Posterior cingulate gyrus (tissue), 11 donors: ENCODE results near the gene FAM163B.

Experiments
- DNase-seq, 10 donors: peaks; one replicate each; pipeline versions ENCODE4 v3.0.0 to v3.0.0-alpha.2; 2020 to 2021; ENCODE audit warnings: mixed read lengths in 3 of 10
- intact Hi-C: fragments of 100-400 bp; cut with DNase I; formaldehyde crosslinking; loops from one replicate; pipeline ENCODE4 v1.15.1; 2023

FAM163B gene

DNA sequence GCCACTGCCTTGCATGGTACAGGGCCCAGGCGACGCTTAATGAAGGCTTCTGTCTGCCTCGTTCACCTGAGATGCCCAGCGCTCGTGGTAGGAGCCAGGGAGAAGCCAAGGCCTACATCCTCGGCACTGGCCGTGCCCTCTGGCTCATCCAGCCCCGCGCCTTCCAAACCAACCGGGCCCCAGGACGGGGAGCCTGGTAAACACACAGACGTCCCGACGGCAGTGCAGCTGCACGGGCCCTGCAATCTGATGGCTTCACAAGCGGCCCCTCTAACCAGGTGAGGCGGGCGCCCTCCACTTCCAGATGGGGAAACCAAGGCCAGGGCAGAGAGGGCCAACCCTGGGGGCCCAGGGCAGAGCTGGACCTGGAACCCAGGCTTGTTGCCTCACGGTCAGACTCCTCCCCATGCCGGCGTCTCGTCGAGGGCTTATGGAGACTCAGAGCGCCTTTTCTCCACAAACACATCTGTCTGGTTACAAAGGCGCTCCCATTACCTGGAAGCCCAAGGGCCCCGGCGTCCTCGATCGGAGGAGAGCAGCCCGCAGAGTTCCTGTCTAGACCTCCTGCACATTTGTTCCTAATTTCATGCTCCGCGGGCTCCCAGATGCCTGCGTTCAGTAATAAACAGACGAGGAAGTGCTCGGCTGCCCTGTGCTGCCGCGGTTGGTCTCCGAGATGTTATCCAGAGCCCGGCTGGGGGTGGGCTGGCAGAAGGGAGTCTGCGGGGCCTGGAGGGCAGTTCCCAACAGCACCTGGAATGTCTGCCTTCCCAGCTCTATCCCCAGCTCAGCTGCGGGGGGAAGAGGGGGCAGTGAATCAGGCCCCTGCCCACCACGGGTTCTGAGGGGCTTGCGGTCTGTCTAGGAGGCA lies 23.5 kb downstream of the FAM163B start:
- DNase-seq, result peak in 1 of 10 donors; percentile 85
- intact Hi-C loops, result no loop called here

DNA sequence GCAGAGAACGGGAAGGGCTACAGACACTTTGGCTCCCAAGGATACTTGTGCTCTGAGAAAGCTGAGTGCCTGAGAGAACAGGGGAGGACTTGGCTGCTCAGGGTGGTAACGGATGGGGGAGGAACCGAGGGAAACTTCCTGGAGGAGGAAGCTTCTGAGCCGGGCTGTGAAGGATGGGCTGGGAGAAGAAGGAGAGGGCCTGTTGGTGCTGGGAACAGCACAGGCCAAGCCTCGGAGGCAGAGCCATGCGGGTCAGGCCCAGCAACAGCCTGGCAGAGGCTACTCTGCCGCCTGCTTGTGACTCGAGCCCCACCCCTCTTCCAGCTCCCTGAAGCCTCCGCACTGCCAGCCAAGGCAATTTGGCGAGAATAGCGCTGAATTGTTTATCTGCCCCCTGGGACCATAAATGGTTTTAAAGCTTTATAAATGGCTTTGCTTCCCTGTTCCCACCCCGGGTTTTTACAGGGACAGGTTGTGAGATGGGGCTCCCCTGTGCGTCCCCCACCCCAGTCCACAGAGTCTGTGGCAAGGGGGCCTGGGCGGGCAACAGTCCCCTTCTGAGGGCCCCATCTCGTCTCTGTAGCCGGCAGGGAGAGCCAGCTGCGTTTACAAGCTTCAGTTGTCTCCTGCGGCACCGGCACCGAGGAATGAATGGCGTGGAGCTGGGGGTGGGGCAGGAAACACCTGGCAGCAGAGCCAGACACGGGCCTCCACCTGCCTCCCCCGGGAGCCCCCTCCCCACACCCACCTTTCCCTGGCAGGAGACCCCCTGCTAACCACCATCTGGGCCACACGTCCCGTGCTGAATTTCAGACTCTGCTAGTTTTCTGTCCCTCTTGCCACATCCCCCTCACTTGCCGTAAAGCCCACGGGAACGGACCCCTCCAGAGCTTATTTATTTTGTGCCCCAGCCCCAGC lies 24.4 kb downstream of the FAM163B start:
- intact Hi-C loops, result no loop called here
- peak in 1 of 10 donors; percentile 81 for DNase-seq

DNA sequence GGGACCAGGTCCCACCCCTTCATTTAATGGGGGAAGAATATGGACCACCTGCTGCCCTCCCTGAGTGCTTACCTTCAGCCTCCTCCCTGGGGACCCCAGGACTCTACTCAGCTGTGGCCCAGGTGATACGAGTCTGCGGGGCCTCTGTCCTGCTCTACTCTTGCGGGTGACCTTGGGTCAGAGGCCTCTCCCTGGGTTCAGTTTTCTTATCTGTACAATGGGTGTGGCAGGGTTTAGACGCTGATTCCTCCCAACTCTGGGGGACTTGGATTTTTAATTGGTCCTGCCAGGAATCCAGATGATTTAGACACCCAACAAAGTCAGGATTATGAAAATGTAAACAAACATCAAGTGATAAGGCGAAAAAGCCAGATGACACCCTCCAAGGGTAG lies 25.0 kb downstream of the FAM163B start:
- intact Hi-C loops, result no loop called here
- DNase-seq, result peak in 1 of 10 donors; percentile 15

DNA sequence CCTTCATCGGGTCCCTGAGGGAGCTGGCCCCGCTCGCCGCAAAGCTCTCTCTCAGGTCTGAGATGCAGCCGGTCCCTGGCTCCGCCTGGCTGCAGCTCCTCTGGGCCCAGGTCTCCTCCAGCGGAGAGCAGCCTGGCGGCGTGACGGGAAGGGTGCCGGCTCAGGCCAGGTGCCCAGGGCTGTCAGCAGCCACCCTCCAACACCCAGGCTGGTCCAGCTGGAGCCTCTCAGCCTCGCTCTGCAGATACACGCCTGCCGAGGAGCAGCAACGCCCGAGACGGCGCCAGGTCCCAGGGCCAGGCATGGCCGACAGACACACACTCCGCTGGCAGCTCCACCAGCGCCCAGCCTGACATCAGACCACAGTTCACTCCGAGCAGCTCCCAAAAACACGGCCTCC lies 25.6 kb downstream of the FAM163B start:
- intact Hi-C loops, result no loop called here
- peak in 1 of 10 donors; percentile 85 for DNase-seq

DNA sequence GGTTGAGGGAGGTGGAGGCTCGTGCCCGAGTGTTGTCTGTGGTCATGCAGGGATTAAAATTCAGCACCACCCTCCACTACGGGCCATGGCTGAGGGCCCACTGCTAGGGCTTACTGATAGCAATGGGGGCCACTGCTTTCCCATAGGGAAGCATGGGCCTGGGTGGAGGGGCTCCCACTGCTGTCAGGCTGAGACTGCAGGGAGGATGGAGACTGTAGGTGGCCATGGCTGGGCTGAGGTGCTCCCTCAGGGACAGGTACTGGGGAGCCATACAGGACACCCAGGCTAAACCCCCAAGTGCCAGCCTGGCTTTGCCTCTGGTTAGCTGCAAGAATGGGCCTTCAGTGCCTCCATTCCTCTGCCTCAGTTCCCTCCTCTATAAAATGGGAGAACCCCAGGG lies 26.1 kb downstream of the FAM163B start:
- DNase-seq, result peak in 1 of 10 donors; percentile 43
- intact Hi-C loops, result no loop called here

DNA sequence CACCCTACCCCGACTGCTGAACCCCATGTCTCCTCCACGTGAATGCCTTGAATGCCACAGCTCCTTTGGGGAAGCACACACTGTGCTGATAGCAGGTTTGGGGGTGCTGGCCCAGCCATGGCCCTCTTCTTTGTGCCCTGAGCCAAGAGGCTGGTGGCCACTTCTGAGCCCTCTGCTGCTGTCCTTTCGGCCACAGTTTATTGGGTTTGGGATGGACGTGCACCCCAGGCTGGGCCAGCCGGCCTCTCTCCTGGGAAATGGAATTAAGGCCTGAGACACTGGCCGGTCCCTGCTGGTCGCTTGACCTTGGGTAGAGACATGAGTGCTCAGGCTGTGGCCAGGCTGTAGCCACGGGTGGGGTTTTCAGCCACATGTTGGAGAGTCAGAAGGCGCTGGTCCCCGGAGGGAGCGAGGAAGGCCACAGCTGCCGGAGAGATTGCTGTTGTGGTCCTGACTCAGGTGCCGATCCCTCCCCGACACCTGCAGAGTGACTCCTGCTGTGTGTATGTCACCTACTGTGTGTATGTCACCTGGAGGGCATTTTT lies 26.6 kb downstream of the FAM163B start:
- peak in 1 of 10 donors; percentile 43 for DNase-seq
- intact Hi-C loops, result no loop called here

DNA sequence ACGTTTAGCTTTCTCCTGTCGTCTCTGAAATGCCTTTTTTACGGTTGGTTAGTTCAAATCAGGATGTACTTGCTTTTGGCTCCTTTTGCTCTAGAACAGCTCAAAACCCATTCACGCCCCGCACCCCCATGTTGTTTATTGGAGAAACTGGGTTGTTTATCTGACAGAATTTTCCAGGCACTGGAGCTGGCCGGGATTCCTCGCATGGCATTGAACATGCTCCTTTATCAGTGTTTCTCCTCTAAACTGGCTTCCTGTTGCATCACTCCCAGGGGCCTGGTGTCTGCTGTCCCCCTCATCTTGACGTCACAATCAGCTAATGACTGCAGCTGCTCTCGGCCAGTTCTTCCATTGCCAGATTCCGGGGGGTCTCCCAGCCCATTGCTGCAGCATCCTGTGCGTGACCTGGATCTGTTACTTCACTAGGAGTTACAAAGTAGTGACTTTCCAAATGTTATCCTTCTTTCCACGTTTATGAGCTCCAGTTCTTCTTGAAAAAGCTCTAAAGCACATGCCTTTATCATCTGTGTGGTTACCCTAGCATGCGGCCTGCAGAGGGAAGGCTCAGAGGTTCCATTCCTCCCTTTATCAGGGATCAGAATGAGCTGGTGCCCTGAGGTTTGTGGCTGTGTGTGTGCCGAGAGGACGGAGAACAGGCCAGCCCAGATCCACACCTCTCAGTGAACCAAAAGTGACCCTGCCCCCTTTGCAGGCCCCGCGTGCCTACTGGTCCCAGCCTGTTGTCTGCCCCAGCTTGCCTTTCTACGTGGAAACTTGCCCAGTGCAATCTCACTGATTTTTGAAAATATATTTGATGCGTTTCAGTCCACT lies 27.5 kb downstream of the FAM163B start:
- intact Hi-C loops, result no loop called here

DNA sequence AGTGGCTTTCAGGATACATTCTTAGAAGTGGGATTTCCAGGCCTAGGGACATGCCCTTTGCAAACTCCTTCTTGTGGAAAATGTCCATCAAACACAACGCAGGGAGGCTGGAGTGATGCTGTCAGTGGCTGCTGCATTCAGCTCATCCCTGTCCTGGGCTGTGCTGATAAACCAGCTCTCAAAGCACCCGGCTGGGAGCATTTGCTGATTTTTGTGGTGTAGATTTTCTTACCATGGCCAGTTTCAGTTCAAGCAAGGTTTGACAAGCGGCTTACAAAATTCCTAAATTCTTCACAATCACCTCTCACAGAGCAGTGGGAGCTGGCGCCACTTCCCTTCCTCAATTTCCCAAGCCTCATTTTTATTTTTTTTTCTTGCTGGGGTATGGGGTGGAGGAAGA lies 28.2 kb downstream of the FAM163B start:
- intact Hi-C loops, result no loop called here
- DNase-seq, result peak in 1 of 10 donors; percentile 37

More for the DNA sequence above, 27.5 kb downstream of the FAM163B start:
- DNase-seq, result peak in 1 of 10 donors; percentile 75

DNA sequence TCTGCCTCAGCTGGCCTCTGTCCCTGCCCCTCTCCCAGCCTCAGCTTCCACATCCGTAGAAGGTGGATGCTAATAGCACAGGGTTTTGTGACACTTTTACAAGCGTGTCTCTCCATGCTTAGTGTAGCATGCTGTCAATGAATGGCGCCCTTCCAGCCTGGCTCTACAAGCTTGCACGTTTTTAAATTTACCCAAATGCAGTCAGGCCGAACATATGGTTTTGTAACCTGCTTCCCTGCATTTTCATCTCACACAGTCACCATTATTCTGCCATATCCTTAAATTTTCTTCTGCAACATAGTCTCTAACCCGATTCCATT lies 28.8 kb downstream of the FAM163B start:
- intact Hi-C loops, result no loop called here
- peak in 3 of 10 donors; percentile 52 to 89 (median 55) for DNase-seq

DNA sequence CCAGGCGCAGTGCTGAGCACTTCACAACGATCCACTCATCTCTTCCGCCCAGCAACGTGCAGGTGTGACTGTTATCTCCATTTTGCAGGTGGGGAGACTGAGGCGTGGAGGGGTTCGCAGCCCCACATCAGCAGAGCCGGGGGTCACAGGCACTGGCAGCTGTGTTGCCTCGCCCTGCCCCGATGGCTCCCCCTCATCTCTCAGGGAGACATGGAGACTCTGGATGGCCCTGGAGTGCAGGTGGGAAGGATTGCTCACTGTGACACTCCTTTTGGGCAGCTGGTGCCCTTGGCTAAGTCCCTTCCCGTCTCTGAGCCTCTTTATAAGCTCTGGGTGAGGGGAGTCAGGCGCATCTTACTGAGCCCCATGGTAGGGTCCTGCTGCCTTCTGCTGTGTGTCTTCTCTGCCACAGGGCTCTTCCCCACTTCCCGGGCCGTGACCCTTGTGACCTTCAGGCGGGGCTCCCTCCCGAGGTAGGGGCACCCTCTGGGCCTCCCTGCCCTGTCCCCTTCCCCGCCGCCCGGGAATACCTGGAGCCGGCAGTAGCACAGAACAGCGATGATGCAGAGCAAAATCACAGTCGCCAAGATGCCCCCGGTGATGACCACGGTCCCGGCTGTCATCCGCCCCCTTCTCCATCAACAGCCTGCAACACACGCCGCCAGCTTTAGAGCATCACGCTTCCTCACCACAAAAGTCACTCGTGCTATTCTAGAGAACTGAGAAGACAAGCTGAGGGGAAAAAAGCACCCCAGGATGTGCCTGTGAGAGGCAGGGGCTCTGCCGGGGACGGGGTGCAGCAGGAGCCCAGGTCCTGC lies 29.4 kb downstream of the FAM163B start:
- peak in 1 of 10 donors; percentile 87 for DNase-seq
- intact Hi-C loops, result no loop called here

DNA sequence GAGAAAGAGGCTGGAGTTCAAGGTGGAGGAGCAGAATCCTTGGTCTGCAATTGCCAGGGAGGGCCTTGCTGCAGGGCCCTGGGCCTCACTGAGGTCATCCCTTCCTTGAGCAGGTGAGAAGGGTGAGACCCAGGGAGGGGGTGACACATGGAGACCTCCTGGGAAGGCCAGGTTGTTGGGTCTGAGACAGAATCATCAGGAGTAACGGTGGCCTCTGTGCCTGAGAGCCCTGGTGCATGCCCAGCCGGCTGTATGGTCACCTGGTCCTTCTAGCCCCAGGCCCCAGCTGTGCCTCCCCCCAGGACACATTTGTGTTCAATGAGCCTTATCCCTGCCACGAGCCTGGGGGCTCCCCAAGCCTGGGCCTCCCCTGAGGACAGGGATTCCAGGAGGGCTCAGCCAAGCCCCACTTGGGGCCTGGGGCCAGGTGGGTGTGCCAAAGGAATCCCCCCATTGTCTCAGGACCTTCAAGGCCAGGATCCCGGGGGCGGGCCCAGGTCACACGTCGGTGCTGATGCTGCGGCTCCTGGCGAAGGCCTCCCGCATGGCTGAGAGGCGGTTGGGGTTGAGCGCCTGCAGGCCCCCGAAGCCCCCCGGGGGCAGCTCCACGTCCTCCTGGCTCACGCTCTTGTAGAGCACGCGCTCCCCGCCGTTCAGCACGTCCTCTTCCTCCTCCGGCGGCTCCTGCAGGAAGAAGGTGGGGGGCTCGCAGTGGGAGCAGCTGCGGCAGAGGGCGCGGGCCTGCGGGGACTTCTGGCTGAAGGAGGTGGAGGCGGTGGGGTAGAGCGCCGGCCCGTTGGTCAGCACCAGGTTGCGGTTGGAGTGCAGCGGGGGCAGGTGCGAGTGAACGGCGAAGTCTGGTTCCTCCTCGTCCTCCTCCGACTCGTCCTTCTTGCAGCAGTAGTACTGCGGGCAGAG lies 30.4 kb downstream of the FAM163B start:
- intact Hi-C loops, result no loop called here
- DNase-seq, result peak in 1 of 10 donors; percentile 83

DNA sequence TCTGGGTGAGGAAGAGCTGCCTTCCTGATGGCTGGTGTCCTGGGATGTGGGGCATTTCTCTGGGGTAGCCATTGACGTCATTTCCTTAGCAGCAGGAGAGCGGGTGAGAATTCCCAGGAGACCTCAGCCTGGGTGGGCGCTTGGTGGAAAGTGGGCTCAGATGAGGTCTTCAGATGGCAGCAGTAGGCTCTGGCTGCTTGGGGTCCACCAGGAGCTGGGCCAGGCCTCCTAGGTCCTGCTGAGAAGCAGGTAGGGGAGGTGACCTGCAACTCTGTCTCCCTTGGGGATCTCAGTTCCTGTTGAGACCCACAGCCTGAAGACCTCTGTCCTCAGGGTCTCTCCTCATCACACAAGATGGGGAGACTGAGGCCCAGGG lies 31.5 kb downstream of the FAM163B start:
- intact Hi-C loops, result no loop called here
- DNase-seq, result peak in 1 of 10 donors; percentile 43

DNA sequence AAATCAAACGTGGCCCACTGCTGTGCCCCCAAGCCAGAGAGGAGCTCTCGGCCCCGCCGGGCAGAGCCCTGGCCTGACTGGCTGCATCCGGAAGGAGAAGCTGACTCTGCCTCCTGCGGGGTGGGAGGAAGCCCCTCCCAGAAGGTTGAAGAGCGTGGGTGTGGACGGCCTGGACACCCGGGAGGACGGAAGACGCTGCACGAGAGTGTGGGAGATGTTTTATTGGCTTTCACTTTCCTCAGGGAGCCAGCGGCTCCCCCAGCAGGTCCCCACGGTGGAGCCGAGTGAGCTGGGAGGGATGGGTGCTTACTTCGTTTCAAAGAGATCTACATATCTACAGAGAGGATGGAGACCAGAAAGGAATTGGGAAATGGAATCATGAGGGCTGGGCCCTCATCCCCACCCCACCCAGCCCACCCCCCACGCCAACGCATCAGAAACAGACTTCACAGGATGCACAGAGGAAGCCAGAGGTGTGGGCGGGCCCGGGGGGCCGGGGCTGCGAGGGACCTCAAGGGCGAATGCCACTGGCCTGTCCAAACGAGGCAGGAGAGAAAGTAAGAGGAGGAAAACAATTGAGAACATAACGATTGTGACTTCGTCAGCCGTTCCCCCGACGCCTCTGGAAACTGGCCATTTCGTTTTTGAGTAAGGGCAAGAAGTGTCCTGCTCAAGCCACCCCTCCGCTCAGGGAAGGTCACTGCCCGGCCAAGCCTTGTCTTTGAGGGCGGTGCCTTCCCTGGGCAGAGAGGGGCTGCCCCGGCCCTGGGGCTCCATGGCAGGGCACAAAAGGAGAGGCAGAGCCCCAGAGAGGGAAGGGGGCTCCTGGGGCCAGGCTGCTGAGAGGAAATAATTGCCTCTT lies 32.1 kb downstream of the FAM163B start:
- peak in 1 of 10 donors; percentile 85 for DNase-seq
- intact Hi-C loops, result no loop called here

DNA sequence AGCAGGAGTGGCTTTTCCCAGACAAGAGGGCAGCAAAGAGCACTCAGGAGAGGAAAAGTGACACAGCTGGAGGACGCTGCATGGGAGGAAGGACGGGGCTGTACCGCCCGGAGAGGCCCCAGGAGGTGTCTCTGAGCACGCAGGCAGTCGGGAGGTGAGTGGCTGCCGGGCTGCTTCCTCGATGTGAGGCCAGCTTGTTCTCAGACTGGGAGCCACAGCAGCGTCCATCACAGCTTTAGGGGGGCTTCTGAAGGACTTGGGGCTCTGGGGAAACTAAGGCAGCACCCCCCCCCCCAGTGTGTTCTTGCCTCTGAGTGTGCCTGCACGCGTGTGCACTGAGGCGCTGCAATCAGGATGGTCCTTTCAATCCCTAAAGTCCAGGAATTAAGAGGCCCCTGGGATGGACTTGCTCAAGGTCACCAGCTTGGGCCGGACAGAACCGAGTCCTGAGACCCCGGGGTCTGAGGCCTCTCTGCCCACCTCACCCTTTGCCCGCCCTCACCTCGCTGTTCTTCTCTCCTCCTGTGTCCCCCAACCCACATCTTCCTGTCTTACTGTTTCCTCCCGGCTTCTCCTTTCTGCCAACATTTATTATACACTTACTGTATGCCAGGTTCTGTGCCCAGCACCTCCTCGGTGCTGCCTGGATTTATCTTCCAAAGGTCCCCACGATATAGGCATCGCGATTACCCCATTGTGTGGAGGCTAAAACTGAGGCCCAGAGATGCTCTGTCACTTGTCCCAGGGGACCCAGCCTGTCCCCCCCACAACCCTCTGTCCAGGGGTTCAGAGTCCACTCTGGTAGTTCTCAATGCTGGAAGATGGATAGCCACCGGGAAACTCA lies 32.9 kb downstream of the FAM163B start:
- intact Hi-C loops, result no loop called here
- peak in 1 of 10 donors; percentile 75 for DNase-seq

DNA sequence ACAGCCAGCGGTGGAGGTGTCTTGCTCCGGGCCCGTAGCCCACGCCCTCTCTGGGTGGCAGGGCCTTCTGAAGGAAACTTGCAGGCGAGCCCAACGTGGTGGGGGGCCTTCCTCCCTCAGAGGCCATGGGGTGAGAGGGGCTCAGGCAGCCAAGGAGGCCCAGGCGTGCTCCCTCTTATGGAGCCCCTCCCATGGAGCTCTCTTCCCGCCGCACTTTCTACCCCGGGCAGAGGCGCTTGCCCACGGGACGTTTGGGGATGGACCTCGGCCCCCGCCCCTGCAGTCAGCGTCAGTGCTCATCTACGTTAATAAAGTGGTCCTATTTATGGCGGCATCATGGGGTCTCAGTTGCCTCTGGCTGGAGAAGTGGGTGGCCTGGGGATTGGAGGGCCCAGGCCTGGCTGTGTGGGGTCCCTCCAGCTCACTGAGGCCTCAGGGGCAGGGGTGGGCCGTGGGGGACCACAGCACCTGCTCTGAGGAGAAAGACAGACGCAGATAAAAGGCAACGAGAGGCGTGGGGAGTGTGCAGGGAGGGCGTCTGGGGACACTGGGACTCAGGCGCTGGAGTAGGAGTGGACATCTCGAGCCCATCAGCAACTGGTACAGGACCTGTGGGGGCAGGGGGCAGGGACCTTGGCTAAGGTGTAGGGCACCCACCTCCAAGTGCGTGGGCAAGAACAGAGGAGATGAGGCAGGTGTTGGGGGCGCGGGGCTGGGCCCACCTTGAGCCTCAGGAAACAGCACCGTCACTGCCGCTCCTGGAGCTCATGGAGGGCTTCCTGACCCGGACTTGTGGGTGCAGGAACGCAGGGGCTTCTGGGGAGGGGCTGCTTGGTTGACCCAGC lies 33.8 kb downstream of the FAM163B start:
- intact Hi-C loops, result no loop called here
- peak in 1 of 10 donors; percentile 81 for DNase-seq
